Measurements from ENCODE around the gene CNRIP1.
"Not testable (repeated sequence)": the region's sequence is repeated elsewhere in the genome, so short reads cannot be mapped to it uniquely, and the experiment has no call there.

CNRIP1 gene

GRCh38 chr2:68340226-68341061 lies 20.7 kb upstream of the CNRIP1 start:
- no peak for DNase-seq

GRCh38 chr2:68336192-68336591 lies 16.4 kb upstream of the CNRIP1 start:
- DNase-seq = no peak

- DNase-seq = no peak
These were observed 14.2 kb upstream of the CNRIP1 start for GRCh38 chr2:68333931-68334330.

- DNase-seq = no peak
These were observed 13.3 kb upstream of the CNRIP1 start for GRCh38 chr2:68333009-68333408.

- DNase-seq = no peak
These were observed 10.9 kb upstream of the CNRIP1 start for GRCh38 chr2:68330691-68331090.

GRCh38 chr2:68328901-68329300 lies 9.2 kb upstream of the CNRIP1 start:
- no peak for DNase-seq

GRCh38 chr2:68325056-68325455 lies 5.3 kb upstream of the CNRIP1 start:
- no peak for DNase-seq

GRCh38 chr2:68320118-68320641 lies 431 bp upstream of the CNRIP1 start:
- peak; percentile 69 for DNase-seq

GRCh38 chr2:68318914-68319397 lies 793 bp downstream of the CNRIP1 start:
- no peak for DNase-seq

- DNase-seq = no peak
These were observed 1.5 kb downstream of the CNRIP1 start for GRCh38 chr2:68317971-68318913.

- no peak for DNase-seq
These were observed 3.6 kb downstream of the CNRIP1 start for GRCh38 chr2:68316111-68316510.

- no peak for DNase-seq
These were observed 8.7 kb downstream of the CNRIP1 start for GRCh38 chr2:68311033-68311432.

GRCh38 chr2:68309426-68309825 lies 10.3 kb downstream of the CNRIP1 start:
- DNase-seq = no peak

- not testable (repeated sequence) for DNase-seq
These were observed 15.9 kb downstream of the CNRIP1 start for GRCh38 chr2:68303902-68304272.

- DNase-seq = no peak
These were observed 16.5 kb downstream of the CNRIP1 start for GRCh38 chr2:68303033-68303901.

GRCh38 chr2:68302281-68302875 lies 17.4 kb downstream of the CNRIP1 start:
- no peak for DNase-seq

GRCh38 chr2:68295516-68295915 lies 24.2 kb downstream of the CNRIP1 start:
- no peak for DNase-seq

- DNase-seq = no peak
These were observed 24.8 kb downstream of the CNRIP1 start for GRCh38 chr2:68294913-68295312.

- no peak for DNase-seq
These were observed 25.6 kb downstream of the CNRIP1 start for GRCh38 chr2:68294187-68294586.

- no peak for DNase-seq
These were observed 26.0 kb downstream of the CNRIP1 start for GRCh38 chr2:68293755-68294154.

- no peak for DNase-seq
These were observed 26.7 kb downstream of the CNRIP1 start for GRCh38 chr2:68293024-68293423.

- DNase-seq = peak; percentile 46
These were observed 27.5 kb downstream of the CNRIP1 start for GRCh38 chr2:68292108-68292710.

Measured in NCI-H69 (cell line).